ENCODE measurements around the gene HNF1A. TPM values are rescaled to one million over a fixed set of nuclear protein-coding genes. Genes with fewer than 3 reads are reported as not detected.

Gene HNF1A
- total RNA-seq (ENCODE audit: unreplicated experiment) = not detected
- long read RNA-seq = 0 reads

GRCh38 chr12:120978296-120979219 lies at the start of gene HNF1A:
HNF1A (plus strand) TSS chr12:120978543; CDS start chr12:120978769, 226 bp downstream.
- H3K4me3 Mint-ChIP-seq (ENCODE audit: unreplicated experiment) = no peak within 1 kb of the TSS
- no peak for DNase-seq (ENCODE audit: low spot score)

GRCh38 chr12:120928864-120929652 lies 49.3 kb upstream of the HNF1A start:
- no peak for TF ChIP-seq CTCF (IDR thresholded peaks at IDR 0.05; ENCODE audit: unreplicated experiment)
- Mint-ChIP-seq H3K4me3 (ENCODE audit: unreplicated experiment) (no peak overlapping the region), H3K36me3 (ENCODE audit: low read depth, unreplicated experiment) (peaks cover 4% of the 10 kb centered on the region), H3K9me3 (ENCODE audit: unreplicated experiment) (no peaks in the 10 kb centered on the region), H3K27ac (ENCODE audit: unreplicated experiment) (no peak overlapping the region), H3K27me3 (ENCODE audit: unreplicated experiment) (peaks cover 3% of the 10 kb centered on the region), H3K4me1 (ENCODE audit: unreplicated experiment) (no peaks in the 10 kb centered on the region)
- DNase-seq (ENCODE audit: low spot score) = no peak

More at GRCh38 chr12:120978296-120979219, at the start of gene HNF1A:
- Mint-ChIP-seq H3K9me3 (ENCODE audit: unreplicated experiment) (no peaks in the 10 kb centered on the region), H3K36me3 (ENCODE audit: low read depth, unreplicated experiment) (no peaks in the 10 kb centered on the region), H3K27ac (ENCODE audit: unreplicated experiment) (no peak within 1 kb of the TSS), H3K27me3 (ENCODE audit: unreplicated experiment) (peaks cover 5% of the 10 kb centered on the region), H3K4me1 (ENCODE audit: unreplicated experiment) (no peaks in the 10 kb centered on the region)
- no peak for TF ChIP-seq CTCF (IDR thresholded peaks at IDR 0.05; ENCODE audit: unreplicated experiment)

GRCh38 chr12:120930032-120930431 lies 48.3 kb upstream of the HNF1A start:
- Mint-ChIP-seq H3K36me3 (ENCODE audit: low read depth, unreplicated experiment) (peaks cover 2% of the 10 kb centered on the region), H3K9me3 (ENCODE audit: unreplicated experiment) (no peaks in the 10 kb centered on the region), H3K4me1 (ENCODE audit: unreplicated experiment) (no peaks in the 10 kb centered on the region), H3K4me3 (ENCODE audit: unreplicated experiment) (no peak overlapping the region), H3K27me3 (ENCODE audit: unreplicated experiment) (peaks cover 1% of the 10 kb centered on the region), H3K27ac (ENCODE audit: unreplicated experiment) (no peak overlapping the region)
- no peak for DNase-seq (ENCODE audit: low spot score)
- TF ChIP-seq CTCF (IDR thresholded peaks at IDR 0.05; ENCODE audit: unreplicated experiment) = no peak

GRCh38 chr12:120932058-120932457 lies 46.3 kb upstream of the HNF1A start:
- Mint-ChIP-seq H3K27ac (ENCODE audit: unreplicated experiment) (no peak overlapping the region), H3K9me3 (ENCODE audit: unreplicated experiment) (no peaks in the 10 kb centered on the region), H3K27me3 (ENCODE audit: unreplicated experiment) (peaks cover 5% of the 10 kb centered on the region), H3K36me3 (ENCODE audit: low read depth, unreplicated experiment) (no peaks in the 10 kb centered on the region), H3K4me3 (ENCODE audit: unreplicated experiment) (no peak overlapping the region), H3K4me1 (ENCODE audit: unreplicated experiment) (peaks cover 3% of the 10 kb centered on the region)
- TF ChIP-seq CTCF (IDR thresholded peaks at IDR 0.05; ENCODE audit: unreplicated experiment) = no peak
- no peak for DNase-seq (ENCODE audit: low spot score)
